ENCODE results near the gene LDLRAD3.

Gene LDLRAD3

GRCh38 chr11:36048496-36049247 is 104.8 kb downstream of the LDLRAD3 start:
- H3K27me3 ChIP-seq (ENCODE audit: insufficient read depth, low read length, poor library complexity): peaks cover 3% of the 10 kb centered on the region
- no peak for DNase-seq
- no peak for TF ChIP-seq EZH2 (IDR thresholded peaks at IDR 0.05; ENCODE audit: borderline replicate concordance, low read depth, low read length, severe bottlenecking)
- TF ChIP-seq CTCF (IDR thresholded peaks at IDR 0.05; ENCODE audit: borderline replicate concordance, extremely low read depth, low read length, poor library complexity, severe bottlenecking): no peak
- ATAC-seq (ENCODE audit: insufficient read depth, low read depth): no peak
- H3K4me3 ChIP-seq (ENCODE audit: low read depth in 1 of 2, low read length in 2 of 2): no peak overlapping the region
- no peaks in the 10 kb centered on the region for H4K20me1 ChIP-seq (ENCODE audit: insufficient read depth, low read length)
- no peaks in the 10 kb centered on the region for H3K36me3 ChIP-seq (ENCODE audit: insufficient read depth, low read length)
- no peak overlapping the region for H3K9ac ChIP-seq (ENCODE audit: low read depth, low read length)
- no peaks in the 10 kb centered on the region for H3K4me1 ChIP-seq (ENCODE audit: insufficient read depth, low read length)
- H3K4me2 ChIP-seq (ENCODE audit: insufficient read depth, low read length): no peak overlapping the region
- H3K9me3 ChIP-seq (ENCODE audit: insufficient read depth, low read length, severe bottlenecking): no peaks in the 10 kb centered on the region
- H2AFZ ChIP-seq (ENCODE audit: low read depth, low read length): no peak overlapping the region
- no peak overlapping the region for H3K27ac ChIP-seq (ENCODE audit: low read length)
- H3K79me2 ChIP-seq (ENCODE audit: insufficient read depth, low read length): no peaks in the 10 kb centered on the region

DNA sequence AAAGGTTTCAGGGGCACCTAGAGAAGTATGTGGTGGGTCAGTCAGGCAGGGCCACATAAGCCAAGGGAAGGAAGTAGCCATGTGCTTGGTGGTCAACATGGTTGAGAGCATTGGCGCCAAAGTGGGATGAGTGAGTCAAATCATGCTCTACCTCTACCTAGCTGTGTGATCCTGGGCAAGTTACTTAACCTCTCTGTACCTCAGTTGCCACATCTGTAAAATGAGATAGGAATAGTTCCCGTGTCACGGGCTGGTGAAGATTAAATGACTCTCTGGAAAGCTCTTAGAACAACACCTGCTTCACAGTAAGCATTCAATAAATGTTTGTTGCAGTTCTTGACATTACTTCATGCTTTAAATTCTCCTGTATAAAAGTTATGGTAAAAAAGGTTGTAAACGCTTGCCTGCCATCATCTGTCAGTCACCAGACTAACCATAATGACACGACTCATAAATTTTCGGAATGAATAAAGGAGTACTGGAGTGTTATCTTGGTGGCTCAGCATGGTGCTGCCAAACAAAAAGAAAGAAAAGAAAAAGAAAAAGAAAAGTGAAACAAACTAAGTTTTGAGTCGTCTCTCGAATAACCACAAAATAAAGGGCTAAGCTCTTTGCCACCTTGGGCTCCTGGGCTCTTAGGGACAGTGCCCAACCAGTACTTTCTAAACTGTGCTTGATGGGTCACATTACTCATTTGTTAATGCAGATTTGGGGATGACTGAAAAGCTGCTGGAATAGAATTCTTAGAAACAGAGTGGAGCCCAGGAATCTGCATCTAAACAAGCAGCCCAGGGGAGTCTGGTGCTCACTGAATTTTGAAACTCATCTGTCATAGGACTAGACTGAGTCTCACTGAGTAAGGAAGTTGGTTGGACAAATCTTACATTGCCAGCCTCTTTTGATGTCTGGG is 107.6 kb downstream of the LDLRAD3 start:
- Histone ChIP-seq H3K9ac (ENCODE audit: low read depth, low read length) (no peak overlapping the region), H2AFZ (ENCODE audit: low read depth, low read length) (no peak overlapping the region), H3K27ac (ENCODE audit: low read length) (no peak overlapping the region), H3K4me1 (ENCODE audit: insufficient read depth, low read length) (no peaks in the 10 kb centered on the region), H3K27me3 (ENCODE audit: insufficient read depth, low read length, poor library complexity) (peaks cover 3% of the 10 kb centered on the region), H3K4me3 (ENCODE audit: low read depth in 1 of 2, low read length in 2 of 2) (no peak overlapping the region), H4K20me1 (ENCODE audit: insufficient read depth, low read length) (no peaks in the 10 kb centered on the region), H3K79me2 (ENCODE audit: insufficient read depth, low read length) (no peaks in the 10 kb centered on the region), H3K9me3 (ENCODE audit: insufficient read depth, low read length, severe bottlenecking) (no peaks in the 10 kb centered on the region), H3K36me3 (ENCODE audit: insufficient read depth, low read length) (no peaks in the 10 kb centered on the region), H3K4me2 (ENCODE audit: insufficient read depth, low read length) (no peak overlapping the region)
- no peak for TF ChIP-seq EZH2 (IDR thresholded peaks at IDR 0.05; ENCODE audit: borderline replicate concordance, low read depth, low read length, severe bottlenecking)
- TF ChIP-seq CTCF (IDR thresholded peaks at IDR 0.05; ENCODE audit: borderline replicate concordance, extremely low read depth, low read length, poor library complexity, severe bottlenecking): no peak
- no peak for ATAC-seq (ENCODE audit: insufficient read depth, low read depth)
- no peak for DNase-seq

- Histone ChIP-seq H3K9ac (ENCODE audit: low read depth, low read length) (no peak overlapping the region), H3K79me2 (ENCODE audit: insufficient read depth, low read length) (no peaks in the 10 kb centered on the region), H3K4me2 (ENCODE audit: insufficient read depth, low read length) (no peak overlapping the region), H3K27ac (ENCODE audit: low read length) (no peak overlapping the region), H3K36me3 (ENCODE audit: insufficient read depth, low read length) (no peaks in the 10 kb centered on the region), H3K27me3 (ENCODE audit: insufficient read depth, low read length, poor library complexity) (no peaks in the 10 kb centered on the region), H3K4me3 (ENCODE audit: low read depth in 1 of 2, low read length in 2 of 2) (no peak overlapping the region), H4K20me1 (ENCODE audit: insufficient read depth, low read length) (no peaks in the 10 kb centered on the region), H3K4me1 (ENCODE audit: insufficient read depth, low read length) (no peaks in the 10 kb centered on the region), H2AFZ (ENCODE audit: low read depth, low read length) (no peak overlapping the region), H3K9me3 (ENCODE audit: insufficient read depth, low read length, severe bottlenecking) (no peaks in the 10 kb centered on the region)
- DNase-seq (no peak), ATAC-seq (ENCODE audit: insufficient read depth, low read depth) (no peak)
- TF ChIP-seq EZH2 (IDR thresholded peaks at IDR 0.05; ENCODE audit: borderline replicate concordance, low read depth, low read length, severe bottlenecking): no peak
- no peak for TF ChIP-seq CTCF (IDR thresholded peaks at IDR 0.05; ENCODE audit: borderline replicate concordance, extremely low read depth, low read length, poor library complexity, severe bottlenecking)
Measured at GRCh38 chr11:36053281-36053680, 109.4 kb downstream of the LDLRAD3 start.

Data from DND-41 (cell line).